Adrenal gland (tissue), 12 donors: ENCODE data around the gene ABLIM2. TPM values are rescaled to one million over a fixed set of nuclear protein-coding genes. Genes with fewer than 3 reads are reported as not detected.

Experiments used
- DNase-seq, 7 donors: peaks; one replicate each; pipeline ENCODE4 v3.0.0-alpha.2; 2019 to 2020
- H3K27ac ChIP-seq, 5 donors: fragments of 200-600 bp; sonication (generic) in 4 of 5; 1 replicate in 3 of 5; 2 replicates in 2 of 5; pipeline versions ENCODE4 v1.5.1 to v1.8.0; 2016 to 2020; ENCODE audit warnings: mild to moderate bottlenecking in 1 of 5
- H3K27me3 ChIP-seq: fragments of 200-600 bp; 2 replicates; pipeline ENCODE4 v1.8.0; 2021
- H3K36me3 ChIP-seq, 2 donors: fragments of 200-600 bp; replicated peaks in 1 of 2; 1 replicate in 1 of 2; 2 replicates in 1 of 2; pipeline versions ENCODE4 v1.5.1 to v1.8.0; 2018 to 2022
- H3K4me1 ChIP-seq, 2 donors: fragments of 200-600 bp; replicated peaks in 1 of 2; 1 replicate in 1 of 2; 2 replicates in 1 of 2; pipeline versions ENCODE4 v1.5.1 to v1.8.0; 2018 to 2021
- H3K4me3 ChIP-seq, 4 donors: fragments of 200-600 bp; sonication (generic) in 3 of 4; one replicate each; pipeline ENCODE4 v1.5.1; 2016 to 2018
- H3K9me3 ChIP-seq, 3 donors: fragments of 200-600 bp; sonication (generic) in 1 of 3; replicated peaks in 1 of 3; 1 replicate in 2 of 3; 2 replicates in 1 of 3; pipeline versions ENCODE4 v1.5.1 to v1.8.0; 2016 to 2021
- POLR2A ChIP-seq, 2 donors: fragments of 450-650 bp; IDR thresholded peaks; one replicate each; pipeline ENCODE4 v1.6.1; 2017; ENCODE audit warnings: antibody characterized with exemption in 2 of 2, mild to moderate bottlenecking in 2 of 2, moderate library complexity in 1 of 2
- WGBS, 4 donors: extraction: QIAGEN DNeasy Blood & Tissue Kit in 2 of 4; methylation state at CpG; one replicate each; pipeline versions ENCODE4 v1.1.5 to v1.1.7; 2013 to 2017; 5-methylcytosine and 5-hydroxymethylcytosine counted together
- intact Hi-C, 2 donors: fragments of 100-400 bp; cut with DNase I; formaldehyde crosslinking; loops; one replicate each; pipeline versions ENCODE4 v1.14.1 to v1.15.0; 2022 to 2023
- polyA plus RNA-seq, 3 donors: library from polyadenylated mRNA; stranded (reverse); fragments of 200-250 nt in 2 of 3; fragments of 350-450 nt in 1 of 3; fragmentation: Illumina TruSeq in 1 of 3; extraction: RNeasy Lipid Tissue Mini Kit (QIAGEN cat#74804) in 1 of 3; gene quantifications; one replicate each; pipeline ENCODE4 v1.2.3, GENCODE V29; 2013 to 2014
- total RNA-seq, 9 donors: library from RNA; depleted of rRNA in 4 of 9; stranded (reverse); fragments of >200 nt in 4 of 9; fragments of 120-200 nt in 1 of 9; fragmentation: NEBNext Ultra II Directional in 1 of 9; extraction: Animal tissue kit (Norgen Biotek cat#: 25700) in 1 of 9; gene quantifications; one replicate each; pipeline versions ENCODE4 v1.1.0 to v1.2.4, GENCODE V29; 2013 to 2023
- TF ChIP-seq, protein P1 (sequence below), 6 experiments: fragments of 450-650 bp in 4 of 6; fragments of 200-600 bp in 2 of 6; sonication (generic) in 1 of 6; IDR thresholded peaks; 1 replicate in 5 of 6; 2 replicates in 1 of 6; pipeline versions ENCODE4 v1.5.1 to v1.8.0; 2016 to 2021; ENCODE audit warnings: antibody characterized with exemption in 6 of 6, mild to moderate bottlenecking in 2 of 6, moderate library complexity in 1 of 6
- donor health status: healthy with polysubstance abuse.
- donor health status: Bipolar disorder and iron deficiency.
- donor health status: DM: yes; HTN: yes; CAD: no.
- donor health status: DM: no; HTN: no; CAD: no.
- donor health status: DM: no; HTN: no; CAD: no.
- donor health status: DM: yes; HTN: yes; CAD: no.

The ABLIM2 gene
- total and polyA plus RNA-seq, 12 donors, result 5.8 to 31.2 (median 14.6) TPM

DNA sequence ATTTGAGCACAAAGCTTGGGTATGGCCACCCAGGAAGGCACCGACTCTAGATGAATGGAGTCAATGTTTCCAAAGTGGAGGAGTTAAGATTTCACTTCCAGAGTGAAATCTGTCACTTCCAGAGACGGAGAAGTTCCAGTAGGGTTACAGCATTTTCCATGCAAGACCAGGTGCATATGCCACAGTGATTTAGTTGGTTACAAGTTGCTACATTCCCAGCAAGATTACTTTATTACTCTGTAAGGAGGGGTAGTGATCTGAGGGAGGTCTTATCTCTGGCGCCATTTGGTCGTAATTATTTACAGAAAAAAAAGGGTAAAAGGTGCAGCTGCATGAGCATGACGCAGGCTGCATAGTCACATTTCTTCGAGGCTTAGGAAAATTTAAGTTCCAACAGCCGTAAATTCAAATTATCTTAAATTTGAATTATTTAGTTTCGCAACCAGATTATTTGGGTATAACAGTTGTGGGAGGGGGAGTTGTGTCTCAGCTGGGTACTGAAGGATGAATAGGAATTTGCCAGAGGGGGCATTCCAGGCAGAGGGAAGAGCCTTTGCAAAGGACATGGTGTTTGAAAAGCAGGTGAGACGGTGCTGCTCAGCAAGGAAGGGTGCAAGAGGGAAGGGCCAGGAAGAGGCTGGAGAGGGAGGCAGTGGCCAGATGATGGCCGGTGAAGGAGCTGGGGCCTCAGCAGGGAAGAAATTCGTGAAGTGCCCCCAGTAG lies 201.5 kb downstream of the ABLIM2 start:
- 76 to 82% (median 80%) methylated on average over 11 of the region's 11 CpGs for WGBS, 4 donors
- Histone ChIP-seq H3K27ac (peak overlapping the region in 1 of 5 donors; percentile 62), H3K4me1 (peaks cover 14 to 27% of the 10 kb centered on the region in 2 donors), H3K9me3 (no peaks in the 10 kb centered on the region), H3K4me3 (no peak overlapping the region), H3K36me3 (no peaks in the 10 kb centered on the region), H3K27me3 (no peaks in the 10 kb centered on the region)
- no peak for TF ChIP-seq POLR2A (IDR thresholded peaks at IDR 0.05)
- TF ChIP-seq, protein P1, sequence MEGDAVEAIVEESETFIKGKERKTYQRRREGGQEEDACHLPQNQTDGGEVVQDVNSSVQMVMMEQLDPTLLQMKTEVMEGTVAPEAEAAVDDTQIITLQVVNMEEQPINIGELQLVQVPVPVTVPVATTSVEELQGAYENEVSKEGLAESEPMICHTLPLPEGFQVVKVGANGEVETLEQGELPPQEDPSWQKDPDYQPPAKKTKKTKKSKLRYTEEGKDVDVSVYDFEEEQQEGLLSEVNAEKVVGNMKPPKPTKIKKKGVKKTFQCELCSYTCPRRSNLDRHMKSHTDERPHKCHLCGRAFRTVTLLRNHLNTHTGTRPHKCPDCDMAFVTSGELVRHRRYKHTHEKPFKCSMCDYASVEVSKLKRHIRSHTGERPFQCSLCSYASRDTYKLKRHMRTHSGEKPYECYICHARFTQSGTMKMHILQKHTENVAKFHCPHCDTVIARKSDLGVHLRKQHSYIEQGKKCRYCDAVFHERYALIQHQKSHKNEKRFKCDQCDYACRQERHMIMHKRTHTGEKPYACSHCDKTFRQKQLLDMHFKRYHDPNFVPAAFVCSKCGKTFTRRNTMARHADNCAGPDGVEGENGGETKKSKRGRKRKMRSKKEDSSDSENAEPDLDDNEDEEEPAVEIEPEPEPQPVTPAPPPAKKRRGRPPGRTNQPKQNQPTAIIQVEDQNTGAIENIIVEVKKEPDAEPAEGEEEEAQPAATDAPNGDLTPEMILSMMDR (IDR thresholded peaks at IDR 0.05), result no peak
- DNase-seq, result no peak
- intact Hi-C loops, result no loop called here

DNA sequence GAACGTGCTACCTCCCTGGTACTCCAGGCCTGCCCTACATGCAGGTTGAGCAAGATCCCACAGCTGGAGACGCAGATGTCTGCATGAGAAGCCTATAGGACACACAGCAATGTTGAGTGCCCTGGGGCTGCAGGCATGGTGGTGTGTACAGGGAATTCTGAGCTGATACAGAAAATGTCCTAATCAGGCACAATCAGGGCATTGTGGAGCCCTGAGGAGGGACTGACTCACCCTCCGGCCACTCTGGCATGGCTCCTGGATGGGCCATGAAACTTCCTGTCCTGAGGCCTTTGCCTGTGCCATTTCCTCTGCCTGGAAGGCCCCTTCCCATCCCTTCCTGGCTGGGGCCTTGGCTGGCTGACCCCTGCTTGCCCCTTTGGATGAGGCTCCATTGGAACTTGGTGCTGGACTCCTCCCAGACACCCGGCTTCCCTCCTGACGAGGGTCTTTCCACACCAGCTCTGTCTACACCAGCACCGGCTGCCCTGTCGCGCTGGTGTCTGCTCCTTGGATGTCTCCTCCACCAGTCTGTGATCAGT lies 202.3 kb downstream of the ABLIM2 start:
- H3K4me1 ChIP-seq, result peaks cover 13 to 25% of the 10 kb centered on the region in 2 donors
- intact Hi-C loops, result no loop called here
- TF ChIP-seq, protein P1 (IDR thresholded peaks at IDR 0.05), result no peak
- no peak for TF ChIP-seq POLR2A (IDR thresholded peaks at IDR 0.05)
- no peak overlapping the region for H3K4me3 ChIP-seq
- no peaks in the 10 kb centered on the region for H3K9me3 ChIP-seq
- DNase-seq, result peak; percentile 52 to 82 (median 76)
- H3K27me3 ChIP-seq, result no peaks in the 10 kb centered on the region
- WGBS, 4 donors, result 67 to 80% (median 74%) methylated on average over 8 of the region's 8 CpGs
- peak overlapping the region in 2 of 5 donors; percentile 38 to 62 for H3K27ac ChIP-seq
- H3K36me3 ChIP-seq, result no peaks in the 10 kb centered on the region

DNA sequence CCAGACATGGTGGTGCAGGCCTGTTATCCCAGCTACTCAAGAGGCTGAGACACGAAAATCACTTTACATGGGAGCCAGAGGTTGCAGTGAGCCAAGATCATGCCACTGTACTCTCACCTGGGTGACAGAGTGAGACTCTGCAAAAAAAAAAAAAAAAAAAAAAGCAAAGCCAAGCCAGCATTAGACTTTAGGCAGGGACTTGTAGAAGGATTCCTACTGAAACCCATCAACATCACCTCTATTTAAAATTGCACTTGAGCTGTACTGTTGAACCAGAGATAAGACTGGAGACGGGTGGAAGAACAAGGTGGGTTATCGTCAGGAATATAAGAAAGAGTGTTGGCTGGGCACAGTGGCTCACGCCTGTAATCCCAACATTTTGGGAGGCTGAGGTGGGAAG lies 203.2 kb downstream of the ABLIM2 start:
- TF ChIP-seq, protein P1 (IDR thresholded peaks at IDR 0.05), result no peak
- TF ChIP-seq POLR2A (IDR thresholded peaks at IDR 0.05), result no peak
- peaks cover 4 to 16% of the 10 kb centered on the region in 2 donors for H3K4me1 ChIP-seq
- H3K9me3 ChIP-seq, result no peaks in the 10 kb centered on the region
- no peak overlapping the region for H3K4me3 ChIP-seq
- H3K27ac ChIP-seq, result no peak overlapping the region
- intact Hi-C loops, result no loop called here
- WGBS, 4 donors, result 86 to 99% (median 92%) methylated on average over 4 of the region's 4 CpGs
- H3K27me3 ChIP-seq, result no peaks in the 10 kb centered on the region
- no peaks in the 10 kb centered on the region for H3K36me3 ChIP-seq
- DNase-seq, result no peak

DNA sequence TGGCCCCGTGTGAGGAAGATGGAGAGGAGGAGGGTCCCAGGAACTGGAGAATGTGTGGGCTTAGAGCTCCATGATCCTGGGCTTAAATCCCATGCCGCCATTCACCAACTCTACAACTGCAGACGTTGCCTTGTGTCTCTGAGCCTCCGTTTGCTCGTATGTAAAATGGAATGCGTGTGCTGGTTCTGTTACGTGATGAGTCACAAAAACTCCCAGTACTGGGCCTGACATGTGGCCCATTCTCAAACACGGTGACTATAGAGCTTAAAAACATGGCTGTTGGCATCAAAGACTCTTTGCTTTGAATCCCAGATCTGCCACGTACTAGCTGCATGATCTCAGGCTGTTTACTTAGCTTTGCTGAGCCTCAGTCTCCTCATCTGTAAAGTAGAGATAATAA lies 206.0 kb downstream of the ABLIM2 start:
- H3K27me3 ChIP-seq, result no peaks in the 10 kb centered on the region
- H3K9me3 ChIP-seq, result no peaks in the 10 kb centered on the region
- no peaks in the 10 kb centered on the region for H3K36me3 ChIP-seq
- no peak overlapping the region for H3K4me3 ChIP-seq
- 88 to 93% (median 92%) methylated on average over 9 of the region's 9 CpGs for WGBS, 4 donors
- peaks cover 4 to 10% of the 10 kb centered on the region in 2 donors for H3K4me1 ChIP-seq
- H3K27ac ChIP-seq, result no peak overlapping the region
- TF ChIP-seq, protein P1 (IDR thresholded peaks at IDR 0.05), result no peak
- no peak for TF ChIP-seq POLR2A (IDR thresholded peaks at IDR 0.05)
- no peak for DNase-seq
- intact Hi-C loops, result no loop called here
